GM12892 (cell line): ENCODE data around the gene NCAM1.

Source experiments
- POLR2A ChIP-seq: IDR thresholded peaks from 2 replicates; pipeline ENCODE4 v1.6.1; 2011; ENCODE audit warnings: low read depth, low read length, control low read depth
- POLR2AphosphoS5 ChIP-seq: IDR thresholded peaks from 2 replicates; pipeline ENCODE4 v1.6.1; 2011; ENCODE audit warnings: low read depth, low read length, control low read depth
- TAF1 ChIP-seq: IDR thresholded peaks from 2 replicates; pipeline ENCODE4 v1.6.1; 2011; ENCODE audit warnings: low read depth, mild to moderate bottlenecking, control low read depth, low read length, borderline replicate concordance

DNA sequence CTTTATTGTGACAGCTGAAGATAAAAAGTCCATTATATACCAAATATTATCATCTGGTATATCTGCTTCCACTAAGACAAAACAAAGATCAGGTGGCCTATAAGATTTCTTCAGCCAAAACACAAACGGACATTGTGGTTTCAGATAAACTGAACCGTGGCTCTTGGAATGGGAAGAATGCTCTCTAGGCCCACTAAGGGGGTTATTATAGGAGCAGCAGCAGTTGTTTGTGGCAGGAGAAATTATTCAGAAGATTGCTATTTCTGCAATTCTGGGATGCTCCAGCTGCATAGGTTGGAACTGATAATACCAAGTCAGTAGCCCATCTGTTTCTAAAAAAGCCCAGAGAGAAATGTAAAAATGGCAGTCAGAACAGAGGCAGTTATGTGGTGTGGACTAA lies 145.3 kb downstream of the NCAM1 start:
- TF ChIP-seq POLR2A (no peak), POLR2AphosphoS5 (no peak), TAF1 (no peak)
